A549 treated with CpdA at 1 μM for 4 hours (cell line): ENCODE measurements around the gene SMKR1. TPM values are rescaled to one million over a fixed set of nuclear protein-coding genes. Genes with fewer than 3 reads are reported as not detected.

Source experiments
- total RNA-seq: library from RNA; stranded (reverse); fragments of 200-300 nt; extraction: Qiagen RNA extraction; gene quantifications from 5 replicates; pipeline ENCODE4 v1.2.3, GENCODE V29; 2022; ENCODE audit warnings: low read depth

Gene SMKR1
- total RNA-seq: 7.1 to 14.0 TPM (median 12.9 TPM) in 5 replicates

DNA sequence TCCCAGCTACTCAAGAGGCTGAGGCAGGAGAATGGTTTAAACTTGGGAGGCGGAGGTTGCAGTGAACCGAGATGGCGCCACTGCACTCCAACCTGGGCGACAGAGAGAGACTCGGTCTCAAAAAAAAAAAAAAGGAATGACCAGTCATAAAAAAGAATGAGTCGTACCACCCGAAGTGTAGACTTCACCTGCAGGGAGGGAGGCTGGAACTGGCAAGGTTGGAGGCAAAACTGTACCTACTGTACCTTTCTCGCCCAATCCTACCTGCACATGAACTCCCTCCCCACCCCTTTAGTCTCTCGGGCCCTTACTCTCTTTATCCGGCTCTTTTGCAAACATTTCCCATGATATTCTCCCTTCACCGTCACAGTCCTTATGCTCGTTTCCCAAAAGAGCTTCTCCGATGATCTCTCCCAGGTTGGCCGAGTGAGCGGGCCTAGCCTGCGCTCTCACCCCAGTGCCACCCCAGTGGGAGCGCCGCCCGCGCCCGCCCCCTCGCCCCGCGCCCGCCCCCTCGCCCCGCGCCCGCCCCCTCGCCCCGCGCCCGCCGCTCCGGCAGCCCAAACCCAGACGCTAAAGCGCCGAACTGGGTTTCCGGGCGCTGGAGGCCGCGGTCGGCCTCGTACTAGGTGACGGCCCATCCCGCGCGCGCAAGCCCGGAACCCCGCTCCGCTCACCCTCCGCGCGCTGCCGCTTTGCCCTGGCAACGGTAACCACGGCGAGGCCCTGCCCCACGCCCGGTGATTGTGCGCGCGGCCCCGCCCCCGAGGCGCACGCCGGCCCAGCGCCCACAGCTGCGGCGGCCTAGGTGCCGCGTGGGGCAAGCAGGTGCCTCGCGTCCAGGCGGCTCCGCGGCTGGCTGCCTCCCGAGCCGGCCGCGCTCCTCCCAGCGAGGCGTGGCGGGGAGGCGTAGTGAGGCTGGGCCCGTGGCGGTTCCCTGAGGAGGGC, at the start of gene SMKR1:
TSS of gene SMKR1 (plus strand) at position 772 of the 948 bp plus-strand sequence. CDS start 294 bp downstream, outside the sequence.

Other genes starting within 250 kb of the SMKR1 start
- 5.8 to 8.9 TPM (median 7.4 TPM) in 5 replicates for gene STRIP2, start 68.1 kb upstream of the SMKR1 start, total RNA-seq
- 10.4 to 13.0 TPM (median 11.8 TPM) in 5 replicates for gene NRF1, start 109.2 kb downstream of the SMKR1 start, total RNA-seq